NCI-H146 treated with DMSO at 0.1 percent for 48 hours (cell line): Measurements from ENCODE around the gene PRDM8.

Source experiments
- DNase-seq: peaks from one replicate; lab custom pipeline; 2025; ENCODE audit not compliant: unreplicated experiment; lab: John Stamatoyannopoulos, UW

PRDM8 gene

DNA sequence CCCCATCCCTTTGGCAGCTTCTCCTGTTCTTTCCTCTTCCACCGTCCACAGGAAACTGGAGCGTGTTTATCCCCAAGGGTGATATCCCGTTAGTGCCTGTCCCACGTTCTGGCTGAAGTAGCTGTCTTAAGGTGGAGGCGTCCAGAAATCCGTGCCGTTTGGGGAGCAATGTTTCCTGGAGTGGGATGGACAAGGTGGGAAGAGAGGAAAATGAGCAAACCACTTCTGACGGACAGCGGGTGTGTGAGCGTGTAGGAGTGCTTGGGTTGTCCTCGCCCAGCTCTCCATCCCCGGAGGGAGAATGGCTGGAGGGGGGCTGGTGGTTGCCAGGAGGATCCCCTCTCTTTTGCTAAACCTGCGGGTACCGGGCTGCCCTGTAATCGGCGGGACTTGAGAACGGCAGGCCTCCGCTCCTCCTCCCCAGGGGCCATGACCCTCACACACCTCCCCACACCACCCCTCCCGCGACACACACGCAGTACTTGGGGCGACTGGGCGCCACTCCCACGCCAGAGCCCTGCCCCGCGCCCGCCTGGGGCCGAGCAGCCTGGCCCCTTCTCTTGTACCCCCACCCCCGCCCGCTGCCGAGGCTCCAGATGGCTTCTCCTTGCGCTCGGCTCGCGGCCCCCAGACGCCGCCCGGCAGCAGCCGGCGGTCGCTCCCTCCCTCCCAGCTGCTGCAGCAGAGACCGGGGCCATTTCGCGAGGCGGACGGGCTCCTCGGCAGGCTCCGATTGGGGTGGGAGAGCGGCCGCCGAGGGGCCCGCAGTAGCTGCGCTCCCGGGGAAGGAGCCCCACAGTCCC is 13.9 kb upstream of the PRDM8 start:
- peak; percentile 57 for DNase-seq

DNA sequence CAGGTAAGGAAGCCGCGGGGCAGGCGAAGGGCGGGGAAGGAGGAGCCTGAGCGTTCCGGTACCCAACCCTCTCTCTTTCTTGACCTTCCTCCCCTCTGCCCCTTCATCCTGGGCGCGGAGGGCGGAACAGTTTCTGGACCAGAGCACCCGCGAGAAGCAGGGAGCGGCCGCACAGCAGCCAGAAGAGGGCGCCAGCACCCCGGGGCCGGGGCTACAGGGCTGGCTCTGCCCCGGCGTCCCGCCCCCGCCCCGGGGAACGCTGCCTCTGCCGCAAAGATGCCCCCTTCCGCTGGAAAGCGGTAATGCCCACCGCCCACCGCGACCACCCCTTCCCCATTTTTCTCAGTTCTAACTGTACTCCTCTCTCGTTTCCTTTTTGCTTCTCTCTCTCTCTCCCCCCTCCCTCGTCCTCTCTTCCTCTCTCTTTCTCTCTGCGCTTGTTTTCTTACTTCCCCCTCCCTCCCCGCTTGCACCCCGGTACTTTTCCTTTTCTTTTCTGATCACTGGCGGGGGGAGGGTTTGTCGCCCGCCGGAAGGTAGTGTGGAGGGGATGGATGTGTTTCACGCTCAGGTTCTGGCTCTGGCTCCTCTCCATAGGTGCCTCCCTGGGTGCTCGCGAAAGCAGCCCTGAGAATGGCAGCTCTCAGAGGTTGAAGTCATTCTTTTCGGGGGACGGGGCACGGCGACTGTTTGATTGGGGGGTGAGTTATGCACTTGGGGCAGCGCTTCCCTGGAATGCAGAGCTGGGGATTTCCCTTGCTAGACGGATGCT is 13.1 kb upstream of the PRDM8 start:
- DNase-seq, result peak; percentile 78

DNA sequence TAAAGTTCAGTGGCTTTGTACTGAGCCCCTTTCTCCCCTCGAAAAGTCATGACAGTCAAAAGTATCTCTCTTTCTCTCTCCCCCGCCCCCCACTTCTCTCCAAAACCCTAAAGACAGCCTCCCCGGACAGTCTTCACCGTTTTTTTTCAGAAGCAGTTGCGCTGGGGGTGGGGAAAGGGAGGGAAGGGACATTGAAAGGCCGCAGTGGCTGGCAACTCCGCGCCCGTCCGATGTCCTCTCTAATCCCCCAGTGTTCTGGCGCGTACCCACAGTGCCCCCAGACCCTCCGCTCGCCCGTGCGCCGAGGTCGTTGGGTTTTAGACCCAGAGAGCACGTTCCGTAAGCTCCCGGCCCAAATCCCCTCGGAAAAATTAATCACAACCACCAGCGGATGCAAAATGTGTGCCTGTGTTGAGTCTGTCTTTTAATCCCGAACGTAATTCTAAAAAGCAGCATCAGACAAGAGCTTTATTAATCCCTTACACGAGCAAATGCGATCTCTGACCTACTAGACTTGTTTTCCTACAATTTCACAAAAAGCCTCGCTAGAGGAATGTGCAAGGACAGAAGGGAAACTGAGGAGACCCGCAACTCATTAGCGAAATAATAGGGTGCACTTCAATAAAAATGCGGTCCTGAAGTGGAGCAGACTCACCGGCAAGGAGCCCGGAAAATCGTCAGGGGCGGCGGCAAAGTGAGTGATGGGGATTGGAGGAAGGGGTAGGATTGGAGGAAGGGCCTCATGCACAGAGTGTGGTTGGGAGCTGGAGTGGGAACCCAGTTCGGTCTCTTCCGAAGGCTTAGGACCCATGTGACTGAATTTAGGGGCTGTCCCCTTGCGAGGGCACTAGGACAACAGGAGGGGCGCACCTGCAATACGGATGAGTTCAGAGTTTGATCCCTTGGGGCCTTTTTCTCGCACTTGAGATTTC is 12.2 kb upstream of the PRDM8 start:
- DNase-seq, result no peak

DNA sequence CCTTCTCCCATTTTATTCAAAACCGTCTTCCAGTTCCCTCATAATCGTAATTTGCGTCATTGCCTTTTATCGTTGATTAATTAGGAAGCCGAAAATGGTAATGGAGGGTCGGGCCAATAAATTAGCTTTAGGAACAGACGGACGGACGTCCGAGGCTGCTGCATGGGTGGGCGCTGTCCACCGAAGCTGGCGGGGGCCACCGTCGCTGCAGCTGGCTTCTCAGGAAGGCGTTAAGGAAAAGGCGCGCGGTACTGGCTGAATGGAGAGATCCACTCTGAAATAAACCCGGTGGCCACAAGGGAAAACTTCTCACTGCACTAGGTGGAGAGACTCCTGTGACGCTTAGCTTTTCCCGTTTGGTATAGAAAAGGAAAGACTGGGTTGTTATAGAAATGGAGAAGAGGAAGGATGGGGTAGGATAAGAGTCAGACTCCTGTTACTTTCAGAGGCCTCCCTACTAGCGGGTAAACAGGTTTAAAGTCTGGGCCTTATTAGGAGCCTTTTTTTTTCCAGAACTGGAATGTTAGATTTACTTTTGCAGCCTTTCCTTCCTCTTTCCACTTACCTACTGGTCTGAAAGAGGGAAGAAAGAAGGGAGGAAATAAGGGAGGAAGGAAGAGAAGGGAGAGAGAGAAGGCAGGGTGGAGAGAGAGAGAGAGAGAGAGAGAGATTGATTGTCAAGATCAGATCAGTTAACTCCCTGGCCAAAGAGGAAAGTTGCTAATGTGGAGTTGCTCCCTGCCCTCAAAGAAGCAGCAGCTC is 11.3 kb upstream of the PRDM8 start:
- DNase-seq, result no peak

DNA sequence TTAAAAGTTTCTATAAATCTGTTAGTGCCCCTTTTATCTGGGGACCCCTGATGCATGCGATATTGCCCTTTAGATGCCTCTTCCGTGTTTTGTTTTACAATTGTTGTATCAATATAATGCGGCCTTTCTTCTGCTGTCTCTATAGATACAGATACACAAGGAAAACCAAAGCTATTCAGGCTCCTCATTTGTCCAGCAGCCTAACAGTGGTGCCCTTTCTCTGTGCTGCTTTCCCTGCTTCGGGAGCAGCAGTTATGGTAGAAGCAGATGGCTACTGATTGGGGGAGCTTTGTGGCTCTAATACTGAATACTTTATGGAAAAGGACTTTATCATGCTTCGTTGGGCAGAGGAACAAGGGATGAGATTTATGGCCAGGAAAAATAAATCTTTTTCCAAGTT is 10.6 kb upstream of the PRDM8 start:
- no peak for DNase-seq

DNA sequence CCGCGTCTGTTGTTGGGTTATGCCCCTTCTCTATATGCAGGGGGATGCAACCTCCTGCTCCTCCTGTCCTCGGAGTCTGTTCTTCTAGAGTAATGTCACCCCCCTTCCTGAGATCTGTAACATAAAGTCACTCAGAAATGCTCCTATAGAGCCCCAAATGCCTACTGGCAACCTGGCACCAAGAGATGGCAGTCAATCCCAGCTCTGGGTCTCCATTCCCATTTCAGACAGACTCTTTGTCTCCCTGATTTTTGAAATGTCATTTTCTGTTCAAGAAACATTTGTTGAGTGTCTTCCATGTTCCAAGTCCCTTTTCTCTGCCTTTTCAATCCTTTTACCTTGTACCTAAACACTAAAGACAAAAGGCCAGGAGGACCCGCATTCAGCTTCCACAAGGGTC is 9.6 kb upstream of the PRDM8 start:
- DNase-seq, result no peak

DNA sequence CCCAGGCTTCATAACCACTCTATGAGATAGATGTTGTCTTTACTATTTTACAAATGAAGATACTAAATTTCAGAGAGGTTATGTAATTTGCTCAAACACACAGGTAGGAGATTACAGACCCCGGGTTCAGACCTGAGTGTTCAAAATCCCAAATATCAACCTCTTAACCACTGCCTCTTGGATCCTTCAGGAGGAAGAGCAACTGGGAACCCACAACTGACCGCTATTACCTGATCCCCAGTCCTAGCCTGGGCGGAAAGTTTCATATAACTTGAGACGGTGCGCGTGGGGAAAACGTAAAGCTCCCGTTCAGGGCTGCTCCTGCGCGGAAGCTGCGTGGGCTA is 8.9 kb upstream of the PRDM8 start:
- no peak for DNase-seq

DNA sequence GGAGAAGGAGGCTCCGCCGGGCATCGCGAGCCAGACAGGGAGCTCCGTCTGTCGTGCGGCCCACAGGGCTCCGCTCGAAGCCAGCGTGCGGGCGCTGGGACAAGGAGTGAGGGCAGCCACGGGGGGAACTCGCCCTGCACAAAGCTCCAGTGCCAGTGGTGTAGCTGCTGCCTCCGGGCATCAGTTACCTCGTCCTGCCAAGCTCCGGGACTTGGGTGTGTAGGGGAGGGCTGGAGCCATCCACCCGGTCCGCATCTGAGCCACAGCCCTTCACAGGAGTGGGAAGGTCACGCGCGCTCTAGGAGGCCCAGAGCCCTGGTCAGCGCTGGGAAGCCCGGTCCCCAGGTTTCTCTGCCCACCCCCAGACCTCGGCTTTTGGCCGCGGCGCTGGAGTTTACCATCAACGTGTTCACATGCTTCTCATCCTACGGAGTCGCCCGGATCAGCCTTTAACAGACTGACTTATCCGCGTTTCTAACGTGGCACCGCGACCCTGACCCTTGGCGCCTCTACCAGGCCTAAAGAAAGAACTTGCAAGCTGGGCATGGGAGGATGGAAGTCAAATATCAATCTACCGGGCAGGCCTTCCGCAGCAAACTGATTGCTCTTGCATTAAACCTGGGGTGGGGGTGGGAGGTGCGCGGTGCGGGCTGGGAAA is 8.4 kb upstream of the PRDM8 start:
- DNase-seq, result no peak

DNA sequence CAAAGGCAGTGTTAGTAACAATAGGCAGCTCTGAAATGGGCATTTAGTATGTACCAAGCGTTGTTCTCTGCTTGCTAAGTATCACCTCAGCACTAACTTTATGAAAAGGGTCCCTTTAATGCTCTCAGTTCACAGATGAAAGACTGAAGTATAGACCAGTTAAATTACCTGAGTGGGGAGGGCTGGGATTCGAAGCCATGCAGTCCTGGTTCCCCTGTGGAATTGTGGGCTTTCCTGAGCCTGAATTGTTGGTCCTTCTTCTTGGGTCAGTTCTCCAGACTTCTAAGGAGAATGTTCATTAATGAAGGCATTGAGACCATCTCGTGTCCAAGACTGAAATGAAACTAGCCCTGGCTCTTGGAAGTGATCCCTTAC is 7.7 kb upstream of the PRDM8 start:
- no peak for DNase-seq

DNA sequence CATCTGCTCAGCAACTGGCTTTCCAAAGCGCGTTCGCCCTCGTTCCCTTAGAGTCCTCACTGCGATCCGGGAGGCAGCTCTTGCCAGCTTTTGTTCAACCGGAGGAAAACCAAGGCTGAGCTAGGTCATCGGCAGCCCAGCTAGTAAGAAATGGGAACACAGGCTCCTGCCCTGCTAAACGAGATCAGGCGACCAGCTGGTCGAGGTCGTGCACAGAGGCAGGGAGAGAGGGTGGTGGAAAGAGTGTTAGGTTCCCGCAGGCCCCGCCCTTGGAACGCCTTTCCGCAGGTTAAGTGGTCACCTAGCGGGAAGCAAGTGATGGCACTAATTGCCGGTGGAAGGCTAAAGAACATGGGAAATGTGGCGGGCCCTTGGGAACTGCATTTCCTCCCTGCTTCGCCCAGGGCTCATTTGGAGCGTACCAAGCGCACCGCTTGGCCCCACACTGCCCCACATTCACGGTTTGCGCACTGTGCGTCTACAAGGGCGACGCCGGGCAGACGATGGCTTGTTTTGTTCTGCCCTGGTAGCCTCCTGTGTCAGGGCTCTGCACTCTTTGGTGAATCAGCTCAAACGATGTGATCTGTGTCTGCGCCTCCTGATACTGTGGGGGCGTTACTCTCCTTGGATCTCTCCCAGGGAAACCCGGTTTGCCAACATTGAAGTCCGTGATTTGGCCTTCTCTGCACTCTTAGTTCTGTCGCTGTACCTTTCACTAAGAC is 7.2 kb upstream of the PRDM8 start:
- no peak for DNase-seq

DNA sequence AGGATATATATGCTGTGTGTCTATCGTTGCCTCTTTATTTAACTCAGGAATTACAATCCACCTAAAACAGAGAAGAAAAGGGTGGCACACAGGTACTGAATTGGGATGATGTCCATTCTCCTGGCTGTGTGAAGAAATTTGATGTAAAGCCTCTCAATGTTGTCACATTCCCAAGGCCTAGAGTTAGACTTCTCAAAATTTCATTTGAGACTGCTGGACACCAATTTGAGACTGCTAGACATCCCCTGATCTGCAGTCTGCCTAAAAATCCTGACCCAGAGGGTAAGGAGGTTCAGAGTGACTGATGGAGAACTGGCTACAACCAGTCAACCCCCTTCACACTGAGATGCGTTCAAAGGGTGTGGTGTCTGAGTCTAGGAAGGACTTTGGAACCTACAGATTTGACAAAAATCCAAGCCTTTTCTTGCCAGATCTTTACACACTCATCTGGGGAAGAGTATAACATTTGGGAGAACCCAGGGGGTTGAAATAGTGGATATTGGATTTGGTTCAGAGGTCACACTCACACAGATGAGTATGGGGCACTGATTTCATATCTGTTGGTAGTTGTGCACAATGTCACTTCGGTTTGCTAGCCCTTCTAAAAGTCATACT is 4.9 kb upstream of the PRDM8 start:
- DNase-seq, result no peak

DNA sequence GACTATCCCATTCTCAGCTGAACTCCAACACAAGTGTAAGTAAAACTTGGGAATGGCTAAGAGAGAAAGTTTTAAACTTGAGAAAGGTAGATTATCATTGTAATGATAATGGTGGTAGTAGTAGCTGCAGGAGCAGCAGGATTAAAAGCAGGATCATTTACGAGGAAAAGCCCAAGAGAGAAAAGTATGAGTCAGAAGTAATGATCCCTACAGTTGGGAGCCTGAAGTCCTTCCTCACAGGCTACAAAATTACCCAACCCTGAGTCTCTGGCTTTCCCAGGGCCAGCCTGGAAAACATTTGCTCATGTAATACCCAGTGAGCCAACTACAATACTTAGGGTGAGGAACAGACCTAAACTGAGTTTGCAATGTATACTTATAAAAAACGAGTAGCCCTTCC is 4.4 kb upstream of the PRDM8 start:
- no peak for DNase-seq

DNA sequence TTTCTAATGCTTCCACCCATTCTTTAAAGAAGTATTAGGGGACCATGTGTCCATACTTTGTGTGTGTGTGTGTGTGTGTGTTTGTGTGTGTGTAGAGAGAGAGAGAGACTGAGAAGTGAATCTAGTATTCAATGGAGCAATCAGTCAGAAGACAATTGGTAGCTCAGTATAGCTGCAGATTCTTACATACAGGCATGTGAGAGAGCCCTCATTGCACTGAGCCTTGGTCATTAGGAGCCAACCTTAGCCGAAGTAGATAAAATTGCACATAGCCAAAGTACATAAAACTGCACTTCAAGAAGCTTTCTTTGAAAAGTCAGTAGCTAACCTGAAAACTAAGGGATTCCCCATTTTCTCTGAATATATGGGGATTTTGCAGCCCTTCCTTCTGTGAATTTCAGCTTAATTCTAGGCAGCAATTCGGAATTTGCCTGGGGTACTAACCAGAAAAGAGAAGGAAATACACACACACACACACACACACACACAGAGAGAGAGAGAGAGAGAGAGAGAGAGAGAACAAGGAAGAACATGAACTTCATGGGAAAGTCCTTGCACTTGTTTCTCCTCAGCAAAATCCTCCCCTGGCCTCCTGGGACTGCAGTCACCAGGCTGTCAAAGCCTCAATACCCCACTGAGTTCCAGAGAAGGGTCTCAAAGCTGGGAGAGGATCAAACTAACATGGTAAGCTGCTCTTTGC is 1.7 kb upstream of the PRDM8 start:
- no peak for DNase-seq

DNA sequence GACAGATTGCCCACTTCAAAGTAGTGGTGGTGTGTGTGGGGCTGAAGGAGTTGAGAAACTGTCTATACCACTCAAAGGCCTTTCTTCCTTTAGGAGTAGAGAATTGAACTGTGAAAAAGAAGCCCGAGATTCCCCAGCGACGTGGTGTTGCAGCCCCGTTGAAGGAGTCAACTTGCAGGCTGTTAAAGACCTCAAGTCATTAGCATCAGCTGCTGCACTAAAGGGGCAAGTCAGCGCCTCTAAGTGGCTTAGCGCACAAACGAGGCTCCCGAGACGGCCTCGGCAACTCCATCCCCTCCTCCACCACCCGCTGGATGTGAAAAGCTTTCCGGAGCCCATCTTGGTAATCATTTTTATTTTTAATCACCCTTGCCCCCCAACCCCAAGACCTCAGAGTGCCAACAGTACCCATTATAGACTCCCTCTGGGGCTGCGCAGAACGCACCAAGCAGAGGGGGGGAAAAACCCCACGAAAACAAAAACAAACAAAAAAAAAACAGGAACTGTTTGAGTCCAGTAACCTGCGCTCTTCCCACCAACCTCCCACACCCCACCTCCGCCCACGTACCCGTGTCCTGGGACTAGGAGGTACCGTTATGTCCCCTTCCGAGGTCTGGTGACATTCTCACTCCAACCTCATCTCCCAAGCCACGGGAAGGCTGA is 913 bp upstream of the PRDM8 start:
- DNase-seq, result no peak

DNA sequence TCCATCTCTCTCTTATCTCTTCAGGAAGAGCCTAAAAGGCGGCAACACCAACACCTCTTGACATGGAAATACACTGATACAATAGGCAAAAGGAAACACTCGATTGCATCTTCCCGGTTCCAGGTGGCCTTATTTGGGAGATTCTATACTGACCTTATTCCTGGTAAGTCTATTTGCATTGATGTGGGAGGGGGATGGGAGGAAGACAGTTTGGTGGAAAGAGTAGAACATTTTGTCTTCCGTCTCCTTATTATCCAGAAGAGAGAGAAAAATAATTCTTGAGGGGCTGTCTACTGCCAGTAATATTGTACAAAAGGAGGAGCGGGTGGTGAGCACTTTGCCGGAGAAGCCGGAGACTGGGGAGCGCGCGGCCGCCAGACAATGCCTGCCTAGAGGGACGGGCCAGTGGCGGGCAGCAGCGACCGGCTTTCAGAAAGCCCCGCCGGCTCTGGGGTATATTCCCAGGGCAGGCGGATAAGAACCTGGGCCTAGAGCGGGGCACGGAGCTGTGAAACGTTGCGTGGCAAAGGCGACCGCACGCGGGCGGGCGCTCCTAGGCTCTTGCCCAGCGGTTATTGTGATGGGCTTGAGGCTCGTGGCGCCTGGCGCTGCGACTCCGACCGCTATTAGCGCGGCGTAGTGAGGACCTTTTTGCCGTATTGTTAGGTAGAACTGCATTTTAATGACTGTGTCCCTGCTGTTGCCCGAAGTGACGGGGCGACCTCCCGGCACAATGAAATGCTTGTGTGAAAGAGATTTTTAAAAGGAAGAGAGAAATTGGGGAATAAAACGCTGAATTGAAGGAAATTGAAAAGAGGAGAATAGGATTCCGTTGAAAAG is 518 bp downstream of the PRDM8 start:
- no peak for DNase-seq

DNA sequence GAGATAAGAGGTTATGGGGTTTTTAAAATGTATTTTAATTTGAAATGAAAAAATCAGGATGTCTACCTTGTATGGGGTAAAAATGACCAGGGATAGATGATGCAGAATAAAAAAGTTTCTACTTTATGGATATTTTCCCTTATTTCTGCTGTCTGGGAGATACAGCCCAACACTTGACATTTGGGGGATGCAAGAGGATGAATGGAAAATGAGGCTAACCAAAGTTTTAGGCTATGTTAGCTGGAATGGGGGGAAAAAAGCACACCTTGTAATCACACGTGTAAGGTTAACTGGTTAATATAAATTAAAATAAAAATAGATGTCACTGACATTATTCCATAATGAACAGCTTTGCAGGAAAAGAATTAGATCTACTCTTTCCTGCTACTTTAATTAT is 1.1 kb downstream of the PRDM8 start:
- no peak for DNase-seq

DNA sequence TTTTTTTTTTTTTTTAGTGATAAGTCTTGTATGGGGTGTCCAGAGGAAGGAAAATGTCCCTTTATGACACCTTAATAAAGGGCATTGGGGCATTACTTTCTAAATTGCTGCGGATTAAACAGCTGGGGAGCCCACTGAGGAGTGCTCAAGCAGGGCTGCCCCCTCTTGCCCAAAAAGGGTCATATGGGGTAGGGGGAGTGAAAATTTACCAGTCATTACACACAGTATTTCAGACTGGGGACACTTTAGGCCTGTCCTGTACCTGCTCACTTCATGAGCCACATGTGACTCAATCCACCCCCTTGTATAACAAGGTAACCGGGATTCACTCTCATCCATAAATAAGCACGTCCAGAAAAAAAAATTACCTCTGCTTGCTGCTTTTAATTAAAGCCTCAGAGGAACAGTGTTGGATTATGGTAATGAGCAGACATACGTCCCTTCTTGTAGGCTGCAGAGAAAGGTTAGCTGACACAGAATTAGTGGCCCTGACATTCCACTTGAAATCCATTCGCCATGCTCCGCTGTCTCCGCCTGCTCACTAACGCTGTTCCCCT is 1.8 kb downstream of the PRDM8 start:
- DNase-seq, result no peak
